ENCODE measurements around the gene TSC2. TPM values are rescaled to one million over a fixed set of nuclear protein-coding genes. Genes with fewer than 3 reads are reported as not detected.

The TSC2 gene
- total RNA-seq, 2 donors from 2014 or later, result 73.9 to 152 TPM

- H3K27me3 ChIP-seq, result no peaks in the 10 kb centered on the region
- H3K36me3 ChIP-seq (replicated peaks in 1 of 2; ENCODE audit: insufficient read depth in 1 of 2, low read depth in 2 of 2), result no peaks in the 10 kb centered on the region
- ATAC-seq (peak; percentile 39), DNase-seq (peak in 2 of 4 donors; percentile 58 to 69)
- no peaks in the 10 kb centered on the region for H3K9me3 ChIP-seq
- no peak for TF ChIP-seq CTCF (IDR thresholded peaks at IDR 0.05)
- no peak for TF ChIP-seq POLR2A (IDR thresholded peaks at IDR 0.05)
- intact Hi-C loops (cut with DNase I), result loop anchor here (10.0 kb wide), 1 partner anchor 58 kb away; no protein-coding TSS in a partner anchor
- peak within 1 kb of the TSS in 1 of 2 donors; percentile 39 for H3K4me3 ChIP-seq
- WGBS, 2 donors, result 5 to 80% methylated on average over 1 to 48 of the region's 59 CpGs
- H3K27ac ChIP-seq, result peak within 1 kb of the TSS in 3 of 4 donors; percentile 41 to 64 (median 44)
- H3K4me1 ChIP-seq, result peaks cover 36% of the 10 kb centered on the region
These were observed 21.2 kb upstream of the TSC2 start, which contains the start of gene NHERF2 for GRCh38 chr16:2026461-2027023. TSS of gene NHERF2 (plus strand) at chr16:2026902. CDS start at chr16:2027006, 104 bp downstream.

- H3K4me1 ChIP-seq, result peaks cover 36% of the 10 kb centered on the region
- ATAC-seq (peak; percentile 7), DNase-seq (no peak)
- H3K9me3 ChIP-seq, result no peaks in the 10 kb centered on the region
- no peaks in the 10 kb centered on the region for H3K27me3 ChIP-seq
- H3K36me3 ChIP-seq (replicated peaks in 1 of 2; ENCODE audit: insufficient read depth in 1 of 2, low read depth in 2 of 2), result no peaks in the 10 kb centered on the region
- WGBS, 2 donors, result 8 to 37% methylated on average over 7 to 37 of the region's 76 CpGs
- TF ChIP-seq CTCF (IDR thresholded peaks at IDR 0.05), result peak in 1 of 7 experiments; percentile 44
- no peak for TF ChIP-seq POLR2A (IDR thresholded peaks at IDR 0.05)
- peak overlapping the region in 1 of 2 donors; percentile 39 for H3K4me3 ChIP-seq
- intact Hi-C loops (cut with DNase I), result loop anchor here (10.0 kb wide), 1 partner anchor 57 kb away; no protein-coding TSS in a partner anchor
- H3K27ac ChIP-seq, result peak overlapping the region in 2 of 4 donors; percentile 44 to 64
These were observed 20.5 kb upstream of the TSC2 start for GRCh38 chr16:2027024-2028010.

GRCh38 chr16:2028146-2028545 is 19.6 kb upstream of the TSC2 start:
- TF ChIP-seq CTCF (IDR thresholded peaks at IDR 0.05), result no peak
- TF ChIP-seq POLR2A (IDR thresholded peaks at IDR 0.05), result no peak
- intact Hi-C loops (cut with DNase I), result loop anchor here (10.0 kb wide), 1 partner anchor 57 kb away; no protein-coding TSS in a partner anchor
- ATAC-seq (no peak), DNase-seq (no peak)
- 40% methylated on average over 3 of the region's 3 CpGs; no CpG with 5 or more reads in 1 of the 2 donors for WGBS, 2 donors
- no peaks in the 10 kb centered on the region for H3K36me3 ChIP-seq (replicated peaks in 1 of 2; ENCODE audit: insufficient read depth in 1 of 2, low read depth in 2 of 2)
- peak overlapping the region in 1 of 4 donors; percentile 40 for H3K27ac ChIP-seq
- peaks cover 29% of the 10 kb centered on the region for H3K4me1 ChIP-seq
- no peak overlapping the region for H3K4me3 ChIP-seq
- no peaks in the 10 kb centered on the region for H3K9me3 ChIP-seq
- H3K27me3 ChIP-seq, result no peaks in the 10 kb centered on the region

- WGBS, 2 donors, result 69 to 73% methylated on average over 7 to 15 of the region's 18 CpGs
- Histone ChIP-seq H3K36me3 (replicated peaks in 1 of 2; ENCODE audit: insufficient read depth in 1 of 2, low read depth in 2 of 2) (no peaks in the 10 kb centered on the region), H3K4me3 (no peak overlapping the region), H3K27me3 (no peaks in the 10 kb centered on the region), H3K27ac (peak overlapping the region in 1 of 4 donors; percentile 17), H3K4me1 (peaks cover 29% of the 10 kb centered on the region), H3K9me3 (no peaks in the 10 kb centered on the region)
- TF ChIP-seq POLR2A (IDR thresholded peaks at IDR 0.05) (no peak), CTCF (IDR thresholded peaks at IDR 0.05) (no peak)
- ATAC-seq (no peak), DNase-seq (no peak)
- intact Hi-C loops (cut with DNase I), result loop anchor here (10.0 kb wide), 1 partner anchor 56 kb away; no protein-coding TSS in a partner anchor
These were observed 19.1 kb upstream of the TSC2 start for GRCh38 chr16:2028620-2029220.
